Measurements from ENCODE around the gene PTPN7.

GRCh38 chr1:202201266-202201665 lies 40.9 kb upstream of the PTPN7 start:
- TF ChIP-seq, protein P1, sequence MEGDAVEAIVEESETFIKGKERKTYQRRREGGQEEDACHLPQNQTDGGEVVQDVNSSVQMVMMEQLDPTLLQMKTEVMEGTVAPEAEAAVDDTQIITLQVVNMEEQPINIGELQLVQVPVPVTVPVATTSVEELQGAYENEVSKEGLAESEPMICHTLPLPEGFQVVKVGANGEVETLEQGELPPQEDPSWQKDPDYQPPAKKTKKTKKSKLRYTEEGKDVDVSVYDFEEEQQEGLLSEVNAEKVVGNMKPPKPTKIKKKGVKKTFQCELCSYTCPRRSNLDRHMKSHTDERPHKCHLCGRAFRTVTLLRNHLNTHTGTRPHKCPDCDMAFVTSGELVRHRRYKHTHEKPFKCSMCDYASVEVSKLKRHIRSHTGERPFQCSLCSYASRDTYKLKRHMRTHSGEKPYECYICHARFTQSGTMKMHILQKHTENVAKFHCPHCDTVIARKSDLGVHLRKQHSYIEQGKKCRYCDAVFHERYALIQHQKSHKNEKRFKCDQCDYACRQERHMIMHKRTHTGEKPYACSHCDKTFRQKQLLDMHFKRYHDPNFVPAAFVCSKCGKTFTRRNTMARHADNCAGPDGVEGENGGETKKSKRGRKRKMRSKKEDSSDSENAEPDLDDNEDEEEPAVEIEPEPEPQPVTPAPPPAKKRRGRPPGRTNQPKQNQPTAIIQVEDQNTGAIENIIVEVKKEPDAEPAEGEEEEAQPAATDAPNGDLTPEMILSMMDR (IDR thresholded peaks at IDR 0.05; ENCODE audit: low read length) = no peak
- TF ChIP-seq EZH2 (IDR thresholded peaks at IDR 0.05; ENCODE audit: borderline replicate concordance, low read length) = no peak
